SU-DHL-6 (cell line): ENCODE results near the gene FBXO47.
A peak's percentile ranks its signal among the peaks of the same experiment; 100 is the strongest.

Experiments
- H2AFZ ChIP-seq: fragments of 200-600 bp; sonication (generic); 2 replicates; pipeline ENCODE4 v1.6.1; 2014; ENCODE audit warnings: low read depth, mild to moderate bottlenecking, moderate library complexity, mixed read lengths, antibody characterized with exemption, low read length; ENCODE audit not compliant: severe bottlenecking
- H3F3A ChIP-seq: fragments of 200-600 bp; shearing (Covaris generic); 2 replicates; pipeline ENCODE4 v1.6.0; 2016; ENCODE audit warnings: antibody characterized with exemption, mild to moderate bottlenecking; ENCODE audit not compliant: insufficient read depth
- H3K27ac ChIP-seq: fragments of 200-600 bp; sonication (generic); 2 replicates; pipeline ENCODE4 v1.5.1; 2016; ENCODE audit warnings: low read depth, mild to moderate bottlenecking, low read length, moderate library complexity, mixed read lengths
- H3K27me3 ChIP-seq: fragments of 200-600 bp; sonication (generic), shearing (Covaris generic); 2 replicates; pipeline ENCODE4 v1.6.0; 2014; ENCODE audit warnings: mild to moderate bottlenecking, low read length
- H3K36me3 ChIP-seq: fragments of 200-600 bp; sonication (generic); 2 replicates; pipeline ENCODE4 v1.6.1; 2014; ENCODE audit warnings: mild to moderate bottlenecking, low read length, mixed read lengths
- H3K4me2 ChIP-seq: fragments of 300-600, 200-600 bp; shearing (Covaris generic), sonication (generic); 2 replicates; pipeline ENCODE4 v1.6.0; 2014; ENCODE audit warnings: low read length, low read depth, mild to moderate bottlenecking; ENCODE audit not compliant: poor library complexity, severe bottlenecking
- H3K4me3 ChIP-seq: fragments of 200-600 bp; sonication (generic); 2 replicates; pipeline ENCODE4 v1.5.1; 2014; ENCODE audit warnings: antibody characterized with exemption, low read length, mild to moderate bottlenecking, mixed read lengths; ENCODE audit not compliant: insufficient read depth, poor library complexity, severe bottlenecking
- H3K79me2 ChIP-seq: fragments of 200-600 bp; sonication (generic); 2 replicates; pipeline ENCODE4 v1.6.1; 2014; ENCODE audit warnings: mild to moderate bottlenecking, low read length, moderate library complexity; ENCODE audit not compliant: insufficient read depth
- H3K9ac ChIP-seq: fragments of 200-600 bp; sonication (generic); 2 replicates; pipeline ENCODE4 v1.7.0; 2014; ENCODE audit warnings: mild to moderate bottlenecking, low read length
- H3K9me2 ChIP-seq: fragments of 200-600 bp; sonication (generic); replicated peaks from 2 replicates; pipeline ENCODE4 v1.6.1; 2014; ENCODE audit warnings: low read length; ENCODE audit not compliant: insufficient read depth
- H3K9me3 ChIP-seq: fragments of 200-600 bp; sonication (generic); 2 replicates; pipeline ENCODE4 v1.6.1; 2014; ENCODE audit warnings: low read length, mixed read lengths; ENCODE audit not compliant: insufficient read depth
- H4K20me1 ChIP-seq: fragments of 200-600 bp; sonication (generic); 2 replicates; pipeline ENCODE4 v1.6.1; 2014; ENCODE audit warnings: low read depth, mild to moderate bottlenecking, antibody characterized with exemption, low read length, moderate library complexity, mixed read lengths
- CTCF ChIP-seq: fragments of 200-600 bp; sonication (generic); IDR thresholded peaks from one replicate; pipeline ENCODE4 v1.5.1; 2017; ENCODE audit warnings: antibody characterized with exemption, mild to moderate bottlenecking, low read length, moderate library complexity; ENCODE audit not compliant: insufficient read depth, poor library complexity, severe bottlenecking
- EZH2phosphoT487 ChIP-seq: fragments of 200-600 bp; sonication (generic), shearing (Covaris generic); conservative IDR thresholded peaks from 2 replicates; pipeline ENCODE4 v1.6.1; 2018; ENCODE audit warnings: mild to moderate bottlenecking, antibody characterized with exemption, low read length, moderate library complexity, mixed read lengths

The FBXO47 gene

GRCh38 chr17:38918129-38918913 lies 48.9 kb downstream of the FBXO47 start:
- Histone ChIP-seq H3K4me2 (no peak overlapping the region), H3K27ac (no peak overlapping the region), H3K79me2 (no peaks in the 10 kb centered on the region), H3K9ac (no peak overlapping the region), H3K9me2 (no peaks in the 10 kb centered on the region), H3K4me3 (no peak overlapping the region), H3K27me3 (no peaks in the 10 kb centered on the region), H4K20me1 (no peaks in the 10 kb centered on the region), H2AFZ (no peak overlapping the region), H3K9me3 (no peaks in the 10 kb centered on the region), H3K36me3 (no peaks in the 10 kb centered on the region), H3F3A (no peaks in the 10 kb centered on the region)
- TF ChIP-seq CTCF (no peak), EZH2phosphoT487 (no peak)

GRCh38 chr17:38917259-38917658 lies 49.9 kb downstream of the FBXO47 start:
- Histone ChIP-seq H3F3A (no peaks in the 10 kb centered on the region), H3K4me3 (no peak overlapping the region), H3K4me2 (no peak overlapping the region), H3K27me3 (no peaks in the 10 kb centered on the region), H4K20me1 (no peaks in the 10 kb centered on the region), H3K9ac (no peak overlapping the region), H3K27ac (no peak overlapping the region), H3K36me3 (no peaks in the 10 kb centered on the region), H3K9me2 (no peaks in the 10 kb centered on the region), H3K79me2 (no peaks in the 10 kb centered on the region), H3K9me3 (no peaks in the 10 kb centered on the region), H2AFZ (no peak overlapping the region)
- TF ChIP-seq CTCF: peak; percentile 20
- TF ChIP-seq EZH2phosphoT487: no peak

GRCh38 chr17:38916771-38917170 lies 50.4 kb downstream of the FBXO47 start:
- Histone ChIP-seq H3F3A (no peaks in the 10 kb centered on the region), H3K27me3 (no peaks in the 10 kb centered on the region), H3K9ac (no peak overlapping the region), H3K4me2 (no peak overlapping the region), H2AFZ (no peak overlapping the region), H3K9me3 (no peaks in the 10 kb centered on the region), H4K20me1 (no peaks in the 10 kb centered on the region), H3K36me3 (no peaks in the 10 kb centered on the region), H3K27ac (no peak overlapping the region), H3K79me2 (no peaks in the 10 kb centered on the region), H3K4me3 (no peak overlapping the region), H3K9me2 (no peaks in the 10 kb centered on the region)
- TF ChIP-seq CTCF (no peak), EZH2phosphoT487 (no peak)
